ENCODE results near the gene PRPF6. TPM values are rescaled to one million over a fixed set of nuclear protein-coding genes. Genes with fewer than 3 reads are reported as not detected.
A peak's percentile ranks its signal among the peaks of the same experiment; 100 is the strongest.

PRPF6 gene
- total and polyA plus RNA-seq, 2 of the 13 experiments (the other 11 are each of a cell fraction or from before 2014, with no cell fraction given), result 63.7 to 101 TPM

DNA sequence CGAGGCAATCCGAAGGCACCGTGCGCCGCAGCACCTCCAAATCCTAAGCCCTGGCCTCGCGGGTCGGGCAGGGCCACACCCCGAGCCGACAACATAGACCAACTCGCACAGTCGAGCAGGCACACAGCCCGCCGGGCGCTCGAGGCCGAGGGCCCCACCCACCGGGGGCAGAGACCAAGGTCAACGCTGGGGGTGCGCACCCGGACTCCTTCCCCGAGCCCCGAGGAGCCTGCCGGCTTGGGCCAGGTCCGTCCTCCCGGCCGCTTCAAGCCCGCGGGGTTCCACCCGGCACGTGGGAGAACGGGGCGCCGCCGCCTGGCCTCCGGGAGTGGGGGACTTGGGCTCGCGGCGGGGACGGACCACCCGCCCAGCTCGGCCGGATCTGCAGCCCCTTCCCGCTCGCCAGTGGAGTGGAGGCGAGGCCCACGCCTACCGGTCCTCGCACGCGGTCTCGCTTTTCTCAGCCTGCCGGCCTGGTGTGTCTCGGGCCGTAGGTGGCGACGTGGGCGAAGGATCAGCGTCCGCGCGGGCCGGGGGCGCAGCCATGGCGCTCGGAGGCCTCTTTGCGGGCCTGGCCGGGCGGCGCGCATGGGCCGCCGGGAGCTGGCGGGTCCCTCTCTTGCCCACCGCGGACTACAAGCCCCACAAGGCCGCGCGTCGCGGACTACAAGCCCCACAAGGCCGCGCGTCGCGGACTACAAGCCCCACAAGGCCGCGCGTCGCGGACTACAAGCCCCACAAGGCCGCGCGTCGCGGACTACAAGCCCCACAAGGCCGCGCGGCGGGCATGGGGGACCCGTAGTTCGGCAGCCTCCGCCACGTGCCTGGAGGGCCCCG is 24.9 kb upstream of the PRPF6 start, which contains the start of gene UCKL1 (continued):
- no peak for TF ChIP-seq SRSF9 (IDR thresholded peaks at IDR 0.05; ENCODE audit: borderline replicate concordance, insufficient read depth, low read depth, low read length, poor library complexity, severe bottlenecking)
- peak; percentile 98 for TF ChIP-seq ZBTB38 (CRISPR knock-in tag; IDR thresholded peaks at IDR 0.05)
- TF ChIP-seq, protein P1, sequence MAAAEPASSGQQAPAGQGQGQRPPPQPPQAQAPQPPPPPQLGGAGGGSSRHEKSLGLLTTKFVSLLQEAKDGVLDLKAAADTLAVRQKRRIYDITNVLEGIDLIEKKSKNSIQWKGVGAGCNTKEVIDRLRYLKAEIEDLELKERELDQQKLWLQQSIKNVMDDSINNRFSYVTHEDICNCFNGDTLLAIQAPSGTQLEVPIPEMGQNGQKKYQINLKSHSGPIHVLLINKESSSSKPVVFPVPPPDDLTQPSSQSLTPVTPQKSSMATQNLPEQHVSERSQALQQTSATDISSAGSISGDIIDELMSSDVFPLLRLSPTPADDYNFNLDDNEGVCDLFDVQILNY (CRISPR knock-in tag; conservative IDR thresholded peaks at IDR 0.05), result peak; percentile 87; the same call in 1 of the 2 replicates
- TF ChIP-seq KAT2B (IDR thresholded peaks at IDR 0.05; ENCODE audit: borderline replicate concordance, low read depth, low read length), result no peak
- TF ChIP-seq ZNF552 (CRISPR knock-in tag; IDR thresholded peaks at IDR 0.05; ENCODE audit: borderline replicate concordance), result peak; percentile 95
- TF ChIP-seq, protein P2, sequence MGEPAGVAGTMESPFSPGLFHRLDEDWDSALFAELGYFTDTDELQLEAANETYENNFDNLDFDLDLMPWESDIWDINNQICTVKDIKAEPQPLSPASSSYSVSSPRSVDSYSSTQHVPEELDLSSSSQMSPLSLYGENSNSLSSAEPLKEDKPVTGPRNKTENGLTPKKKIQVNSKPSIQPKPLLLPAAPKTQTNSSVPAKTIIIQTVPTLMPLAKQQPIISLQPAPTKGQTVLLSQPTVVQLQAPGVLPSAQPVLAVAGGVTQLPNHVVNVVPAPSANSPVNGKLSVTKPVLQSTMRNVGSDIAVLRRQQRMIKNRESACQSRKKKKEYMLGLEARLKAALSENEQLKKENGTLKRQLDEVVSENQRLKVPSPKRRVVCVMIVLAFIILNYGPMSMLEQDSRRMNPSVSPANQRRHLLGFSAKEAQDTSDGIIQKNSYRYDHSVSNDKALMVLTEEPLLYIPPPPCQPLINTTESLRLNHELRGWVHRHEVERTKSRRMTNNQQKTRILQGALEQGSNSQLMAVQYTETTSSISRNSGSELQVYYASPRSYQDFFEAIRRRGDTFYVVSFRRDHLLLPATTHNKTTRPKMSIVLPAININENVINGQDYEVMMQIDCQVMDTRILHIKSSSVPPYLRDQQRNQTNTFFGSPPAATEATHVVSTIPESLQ (CRISPR knock-in tag; conservative IDR thresholded peaks at IDR 0.05), result peak; percentile 77
- TF ChIP-seq CENPT (CRISPR knock-in tag; IDR thresholded peaks at IDR 0.05; ENCODE audit: low read depth), result peak; percentile 63; the same call in 1 of the 2 replicates
- TF ChIP-seq ZSCAN22 (CRISPR knock-in tag; IDR thresholded peaks at IDR 0.05), result peak; percentile 87; the same call in 1 of the 2 replicates
- TF ChIP-seq STAT5B (CRISPR knock-in tag; IDR thresholded peaks at IDR 0.05), result peak; percentile 68; the same call in 1 of the 2 replicates
- 0 out of 2 replicates have a peak, but pooled peaks have one; percentile 13 for TF ChIP-seq ATRX (CRISPR knock-in tag; IDR thresholded peaks at IDR 0.05; ENCODE audit: borderline replicate concordance)
- TF ChIP-seq SMARCC2 (IDR thresholded peaks at IDR 0.05), result no peak; the same call in 1 of the 2 replicates
- TF ChIP-seq KDM6A (CRISPR knock-in tag; IDR thresholded peaks at IDR 0.05; ENCODE audit: low read depth), result peak; percentile 72; the same call in 1 of the 2 replicates
- TF ChIP-seq, protein P3, sequence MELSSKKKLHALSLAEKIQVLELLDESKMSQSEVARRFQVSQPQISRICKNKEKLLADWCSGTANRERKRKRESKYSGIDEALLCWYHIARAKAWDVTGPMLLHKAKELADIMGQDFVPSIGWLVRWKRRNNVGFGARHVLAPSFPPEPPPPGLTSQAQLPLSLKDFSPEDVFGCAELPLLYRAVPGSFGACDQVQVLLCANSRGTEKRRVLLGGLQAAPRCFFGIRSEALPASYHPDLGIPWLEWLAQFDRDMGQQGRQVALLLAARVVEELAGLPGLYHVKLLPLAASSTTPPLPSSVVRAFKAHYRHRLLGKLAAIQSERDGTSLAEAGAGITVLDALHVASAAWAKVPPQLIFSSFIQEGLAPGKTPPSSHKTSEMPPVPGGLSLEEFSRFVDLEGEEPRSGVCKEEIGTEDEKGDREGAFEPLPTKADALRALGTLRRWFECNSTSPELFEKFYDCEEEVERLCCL (CRISPR knock-in tag; IDR thresholded peaks at IDR 0.05; ENCODE audit: borderline replicate concordance), result peak; percentile 50; the same call in 1 of the 2 replicates
- peak; percentile 90 for TF ChIP-seq ZNF263 (CRISPR knock-in tag; IDR thresholded peaks at IDR 0.05)
- peak; percentile 75; the same call in 1 of the 2 replicates for TF ChIP-seq GTF2F1 (IDR thresholded peaks at IDR 0.05; ENCODE audit: low read length)
- peak; percentile 93 for TF ChIP-seq ZNF124 (CRISPR knock-in tag; IDR thresholded peaks at IDR 0.05)
- peak; percentile 97 for TF ChIP-seq ZNF713 (CRISPR knock-in tag; IDR thresholded peaks at IDR 0.05)
- peak; percentile 99 for TF ChIP-seq ZZZ3 (CRISPR knock-in tag; IDR thresholded peaks at IDR 0.05; ENCODE audit: borderline replicate concordance)
- TF ChIP-seq KDM2A (CRISPR knock-in tag; IDR thresholded peaks at IDR 0.05; ENCODE audit: borderline replicate concordance, low read depth), result peak; percentile 99
- TF ChIP-seq ZNF747 (CRISPR knock-in tag; IDR thresholded peaks at IDR 0.05; ENCODE audit: borderline replicate concordance), result peak; percentile 99
- peak; percentile 71 for TF ChIP-seq GATAD2A (CRISPR knock-in tag; IDR thresholded peaks at IDR 0.05)
- TF ChIP-seq, protein P4, sequence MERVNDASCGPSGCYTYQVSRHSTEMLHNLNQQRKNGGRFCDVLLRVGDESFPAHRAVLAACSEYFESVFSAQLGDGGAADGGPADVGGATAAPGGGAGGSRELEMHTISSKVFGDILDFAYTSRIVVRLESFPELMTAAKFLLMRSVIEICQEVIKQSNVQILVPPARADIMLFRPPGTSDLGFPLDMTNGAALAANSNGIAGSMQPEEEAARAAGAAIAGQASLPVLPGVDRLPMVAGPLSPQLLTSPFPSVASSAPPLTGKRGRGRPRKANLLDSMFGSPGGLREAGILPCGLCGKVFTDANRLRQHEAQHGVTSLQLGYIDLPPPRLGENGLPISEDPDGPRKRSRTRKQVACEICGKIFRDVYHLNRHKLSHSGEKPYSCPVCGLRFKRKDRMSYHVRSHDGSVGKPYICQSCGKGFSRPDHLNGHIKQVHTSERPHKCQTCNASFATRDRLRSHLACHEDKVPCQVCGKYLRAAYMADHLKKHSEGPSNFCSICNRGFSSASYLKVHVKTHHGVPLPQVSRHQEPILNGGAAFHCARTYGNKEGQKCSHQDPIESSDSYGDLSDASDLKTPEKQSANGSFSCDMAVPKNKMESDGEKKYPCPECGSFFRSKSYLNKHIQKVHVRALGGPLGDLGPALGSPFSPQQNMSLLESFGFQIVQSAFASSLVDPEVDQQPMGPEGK (CRISPR knock-in tag; IDR thresholded peaks at IDR 0.05), result peak; percentile 99

All from HepG2 (cell line).